ENCODE data around the gene SEMA4D. TPM values are rescaled to one million over a fixed set of nuclear protein-coding genes. Genes with fewer than 3 reads are reported as not detected.

Gene SEMA4D
- total RNA-seq, 3 donors from 2014 or later, result 20.9 to 26.9 (median 23.1) TPM

GRCh38 chr9:89386206-89386605 lies 111.7 kb downstream of the SEMA4D start:
- Histone ChIP-seq H3K4me1 (ENCODE audit: low read depth) (no peaks in the 10 kb centered on the region), H3K36me3 (ENCODE audit: low read depth) (no peaks in the 10 kb centered on the region), H3K4me3 (no peak overlapping the region), H3K9me3 (no peaks in the 10 kb centered on the region)
- no peak for TF ChIP-seq CTCF (IDR thresholded peaks at IDR 0.05)
- no peak for DNase-seq
- no peak for ATAC-seq
- intact Hi-C loops (cut with DNase I, micrococcal nuclease), result no loop called here

- Histone ChIP-seq H3K4me3 (no peak overlapping the region), H3K4me1 (ENCODE audit: low read depth) (no peaks in the 10 kb centered on the region), H3K36me3 (ENCODE audit: low read depth) (no peaks in the 10 kb centered on the region), H3K9me3 (no peaks in the 10 kb centered on the region)
- DNase-seq, result no peak
- intact Hi-C loops (cut with DNase I, micrococcal nuclease), result no loop called here
- no peak for ATAC-seq
- TF ChIP-seq CTCF (IDR thresholded peaks at IDR 0.05), result no peak
These were observed 113.1 kb downstream of the SEMA4D start for GRCh38 chr9:89384783-89385182.

GRCh38 chr9:89383721-89384300 lies 114.1 kb downstream of the SEMA4D start:
- no peaks in the 10 kb centered on the region for H3K4me1 ChIP-seq (ENCODE audit: low read depth)
- TF ChIP-seq CTCF (IDR thresholded peaks at IDR 0.05), result no peak
- H3K9me3 ChIP-seq, result no peaks in the 10 kb centered on the region
- ATAC-seq (no peak), DNase-seq (no peak)
- no peaks in the 10 kb centered on the region for H3K36me3 ChIP-seq (ENCODE audit: low read depth)
- H3K4me3 ChIP-seq, result no peak overlapping the region
- intact Hi-C loops (cut with DNase I, micrococcal nuclease), result no loop called here

- no peak for TF ChIP-seq CTCF (IDR thresholded peaks at IDR 0.05)
- Histone ChIP-seq H3K4me3 (no peak overlapping the region), H3K4me1 (ENCODE audit: low read depth) (no peaks in the 10 kb centered on the region), H3K36me3 (ENCODE audit: low read depth) (no peaks in the 10 kb centered on the region), H3K9me3 (no peaks in the 10 kb centered on the region)
- no peak for DNase-seq
- no peak for ATAC-seq
- intact Hi-C loops (cut with DNase I, micrococcal nuclease), result no loop called here
These were observed 114.7 kb downstream of the SEMA4D start for GRCh38 chr9:89383030-89383720.

- ATAC-seq (no peak), DNase-seq (no peak)
- Histone ChIP-seq H3K4me1 (ENCODE audit: low read depth) (no peaks in the 10 kb centered on the region), H3K9me3 (no peaks in the 10 kb centered on the region), H3K36me3 (ENCODE audit: low read depth) (no peaks in the 10 kb centered on the region), H3K4me3 (no peak overlapping the region)
- intact Hi-C loops (cut with DNase I, micrococcal nuclease), result no loop called here
- no peak for TF ChIP-seq CTCF (IDR thresholded peaks at IDR 0.05)
These were observed 115.6 kb downstream of the SEMA4D start for GRCh38 chr9:89382026-89382986.

All from mucosa of descending colon (tissue), 3 donors.